ENCODE measurements around the gene METTL16. TPM values are rescaled to one million over a fixed set of nuclear protein-coding genes. Genes with fewer than 3 reads are reported as not detected.

METTL16 gene
- total RNA-seq, 2 donors from 2014 or later: 12.9 to 24.1 TPM

DNA sequence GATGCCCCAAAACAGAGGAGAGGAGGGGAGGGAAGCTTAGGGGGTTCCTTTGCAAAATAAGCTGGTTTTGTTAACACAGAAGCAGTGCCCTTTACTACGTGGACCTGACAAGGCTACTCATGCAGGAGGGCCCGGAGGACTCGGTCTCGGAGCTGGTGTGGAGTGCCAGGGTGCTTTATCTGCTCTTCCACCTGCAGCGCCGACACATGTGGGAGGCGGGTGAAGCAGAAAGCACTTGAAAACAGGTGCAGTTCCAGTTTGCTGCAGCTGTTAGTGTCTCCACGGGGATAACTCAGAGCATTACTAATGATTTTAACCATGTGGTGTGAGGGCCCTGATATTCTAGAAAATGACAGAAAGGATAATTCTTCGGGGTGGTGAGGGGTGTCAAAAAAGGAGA is 75.8 kb downstream of the METTL16 start:
- H3K27me3 ChIP-seq: no peaks in the 10 kb centered on the region
- peaks cover 21% of the 10 kb centered on the region for H3K4me1 ChIP-seq
- peak overlapping the region; percentile 15 to 74 (median 66) for H3K27ac ChIP-seq
- TF ChIP-seq POLR2A (IDR thresholded peaks at IDR 0.05): no peak
- TF ChIP-seq, protein P1, sequence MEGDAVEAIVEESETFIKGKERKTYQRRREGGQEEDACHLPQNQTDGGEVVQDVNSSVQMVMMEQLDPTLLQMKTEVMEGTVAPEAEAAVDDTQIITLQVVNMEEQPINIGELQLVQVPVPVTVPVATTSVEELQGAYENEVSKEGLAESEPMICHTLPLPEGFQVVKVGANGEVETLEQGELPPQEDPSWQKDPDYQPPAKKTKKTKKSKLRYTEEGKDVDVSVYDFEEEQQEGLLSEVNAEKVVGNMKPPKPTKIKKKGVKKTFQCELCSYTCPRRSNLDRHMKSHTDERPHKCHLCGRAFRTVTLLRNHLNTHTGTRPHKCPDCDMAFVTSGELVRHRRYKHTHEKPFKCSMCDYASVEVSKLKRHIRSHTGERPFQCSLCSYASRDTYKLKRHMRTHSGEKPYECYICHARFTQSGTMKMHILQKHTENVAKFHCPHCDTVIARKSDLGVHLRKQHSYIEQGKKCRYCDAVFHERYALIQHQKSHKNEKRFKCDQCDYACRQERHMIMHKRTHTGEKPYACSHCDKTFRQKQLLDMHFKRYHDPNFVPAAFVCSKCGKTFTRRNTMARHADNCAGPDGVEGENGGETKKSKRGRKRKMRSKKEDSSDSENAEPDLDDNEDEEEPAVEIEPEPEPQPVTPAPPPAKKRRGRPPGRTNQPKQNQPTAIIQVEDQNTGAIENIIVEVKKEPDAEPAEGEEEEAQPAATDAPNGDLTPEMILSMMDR (IDR thresholded peaks at IDR 0.05): peak in 1 of 7 experiments; percentile 15
- peak; percentile 69 for ATAC-seq
- 31 to 48% methylated on average over 9 of the region's 9 CpGs for WGBS, 2 donors
- no peaks in the 10 kb centered on the region for H3K9me3 ChIP-seq
- intact Hi-C loops (cut with DNase I): no loop called here
- H3K4me3 ChIP-seq: no peak overlapping the region
- H3K36me3 ChIP-seq (replicated peaks in 1 of 2; ENCODE audit: insufficient read depth in 1 of 2, low read depth in 2 of 2): peaks cover 0 to 3% of the 10 kb centered on the region in 2 donors
- peak; percentile 50 to 84 (median 70) for DNase-seq

DNA sequence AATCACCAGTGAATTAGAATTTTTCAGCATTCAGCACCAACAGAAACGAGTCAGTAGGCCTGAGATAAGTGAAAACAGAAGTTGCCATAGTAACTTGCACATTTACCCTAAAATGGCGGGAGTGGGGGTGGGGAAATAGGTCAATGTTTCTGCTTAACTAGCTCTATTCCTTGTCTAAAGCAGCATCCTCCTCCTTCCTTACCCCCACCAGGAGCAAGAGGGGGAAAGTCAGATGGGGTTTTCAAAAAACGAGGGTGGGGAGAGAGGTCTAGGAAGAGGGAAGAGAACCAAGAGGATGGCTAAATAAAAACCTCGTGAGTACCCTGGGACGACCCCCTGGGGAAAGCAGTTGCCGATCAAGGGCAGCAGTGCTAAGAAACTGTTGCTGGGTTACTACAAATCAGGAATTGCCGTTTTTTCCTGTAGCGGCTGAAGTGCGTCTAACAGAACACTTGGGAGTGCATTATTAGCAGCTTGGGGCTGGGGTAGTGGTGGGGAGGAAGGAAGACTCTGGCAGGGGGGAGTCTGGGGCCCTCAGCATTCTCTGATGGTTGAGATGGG is 76.4 kb downstream of the METTL16 start:
- H3K36me3 ChIP-seq (replicated peaks in 1 of 2; ENCODE audit: insufficient read depth in 1 of 2, low read depth in 2 of 2): peaks cover 0 to 3% of the 10 kb centered on the region in 2 donors
- intact Hi-C loops (cut with DNase I): no loop called here
- H3K4me1 ChIP-seq: peaks cover 21% of the 10 kb centered on the region
- WGBS, 2 donors: 46 to 52% methylated on average over 9 of the region's 9 CpGs
- TF ChIP-seq, protein P1 (IDR thresholded peaks at IDR 0.05): no peak
- no peak for TF ChIP-seq POLR2A (IDR thresholded peaks at IDR 0.05)
- no peaks in the 10 kb centered on the region for H3K27me3 ChIP-seq
- peak; percentile 4 for ATAC-seq
- no peaks in the 10 kb centered on the region for H3K9me3 ChIP-seq
- H3K4me3 ChIP-seq: no peak overlapping the region
- H3K27ac ChIP-seq: peak overlapping the region in 3 of 4 donors; percentile 50 to 74 (median 73)
- DNase-seq: peak in 1 of 4 donors; percentile 40

DNA sequence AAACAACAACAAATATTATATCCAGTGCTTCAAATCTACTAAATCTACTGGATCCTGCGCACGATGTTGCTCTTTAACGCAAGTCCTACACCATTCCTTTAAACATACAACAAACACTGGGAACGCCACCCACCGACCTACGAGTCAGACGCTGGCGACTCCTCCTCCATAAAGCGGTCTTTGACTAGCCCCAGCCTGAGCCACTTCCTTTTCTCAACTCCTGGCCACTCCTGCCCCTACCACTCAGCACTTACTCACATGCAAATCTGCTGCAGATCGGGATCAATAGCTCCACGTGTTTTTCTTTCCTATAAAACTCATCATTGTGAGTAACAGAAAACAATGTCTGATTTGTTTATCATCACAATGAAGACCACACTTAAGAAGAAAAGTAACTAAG is 78.0 kb downstream of the METTL16 start:
- Histone ChIP-seq H3K27me3 (no peaks in the 10 kb centered on the region), H3K4me1 (peaks cover 21% of the 10 kb centered on the region), H3K4me3 (no peak overlapping the region), H3K36me3 (replicated peaks in 1 of 2; ENCODE audit: insufficient read depth in 1 of 2, low read depth in 2 of 2) (peaks cover 0 to 3% of the 10 kb centered on the region in 2 donors), H3K9me3 (no peaks in the 10 kb centered on the region), H3K27ac (no peak overlapping the region)
- intact Hi-C loops (cut with DNase I): no loop called here
- DNase-seq (no peak), ATAC-seq (no peak)
- TF ChIP-seq, protein P1 (IDR thresholded peaks at IDR 0.05): no peak
- TF ChIP-seq POLR2A (IDR thresholded peaks at IDR 0.05): no peak
- 89 to 90% methylated on average over 11 of the region's 11 CpGs for WGBS, 2 donors

DNA sequence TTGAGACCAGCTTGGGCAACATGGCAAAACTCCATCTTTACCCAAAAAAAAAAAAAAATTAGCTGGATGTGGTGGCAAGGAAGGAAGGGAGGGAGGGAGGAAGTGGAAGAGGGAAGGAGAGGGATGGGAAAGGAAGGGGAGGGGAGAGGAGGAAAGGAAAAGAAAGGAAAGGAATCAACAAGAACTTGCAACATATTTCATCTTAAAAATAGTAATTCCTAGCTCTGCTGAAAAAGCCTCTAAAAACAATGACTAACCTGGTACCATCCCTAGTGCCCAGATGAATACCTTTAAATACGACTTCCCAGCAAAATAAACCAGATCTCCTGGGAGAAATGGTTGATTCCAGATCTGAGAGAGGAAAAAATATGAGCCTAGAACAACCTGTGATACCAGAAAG is 83.8 kb downstream of the METTL16 start:
- no peaks in the 10 kb centered on the region for H3K9me3 ChIP-seq
- DNase-seq (no peak), ATAC-seq (no peak)
- H3K36me3 ChIP-seq (replicated peaks in 1 of 2; ENCODE audit: insufficient read depth in 1 of 2, low read depth in 2 of 2): no peaks in the 10 kb centered on the region
- TF ChIP-seq, protein P1 (IDR thresholded peaks at IDR 0.05): no peak
- no peak for TF ChIP-seq POLR2A (IDR thresholded peaks at IDR 0.05)
- H3K4me1 ChIP-seq: no peaks in the 10 kb centered on the region
- no peaks in the 10 kb centered on the region for H3K27me3 ChIP-seq
- no peak overlapping the region for H3K27ac ChIP-seq
- intact Hi-C loops (cut with DNase I): no loop called here
- WGBS, 2 donors: 94 to 100% methylated on average over 1 of the region's 1 CpG
- H3K4me3 ChIP-seq: no peak overlapping the region

DNA sequence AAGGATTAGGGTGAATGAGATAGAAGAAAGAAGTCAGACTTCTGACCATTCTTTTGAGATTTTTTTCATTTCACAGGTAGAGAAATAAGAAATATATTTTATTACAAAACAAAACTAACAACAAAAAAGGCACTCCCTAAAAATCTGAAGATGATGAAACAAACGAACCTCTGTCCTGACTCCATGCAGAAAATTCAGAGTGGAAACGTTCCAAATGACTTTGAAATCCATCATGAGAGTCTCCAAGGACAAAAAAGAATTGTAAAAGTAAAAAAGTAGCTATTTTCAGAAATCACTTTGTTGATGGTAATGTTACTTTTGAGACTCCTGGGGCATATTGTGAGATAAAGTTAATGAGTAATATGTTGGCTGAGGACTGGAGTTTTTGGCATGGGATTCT is 84.5 kb downstream of the METTL16 start:
- WGBS, 2 donors: 29 to 30% methylated on average over 2 of the region's 2 CpGs
- Histone ChIP-seq H3K4me3 (no peak overlapping the region), H3K27me3 (no peaks in the 10 kb centered on the region), H3K4me1 (no peaks in the 10 kb centered on the region), H3K36me3 (replicated peaks in 1 of 2; ENCODE audit: insufficient read depth in 1 of 2, low read depth in 2 of 2) (no peaks in the 10 kb centered on the region), H3K27ac (no peak overlapping the region), H3K9me3 (no peaks in the 10 kb centered on the region)
- TF ChIP-seq POLR2A (IDR thresholded peaks at IDR 0.05): no peak
- TF ChIP-seq, protein P1 (IDR thresholded peaks at IDR 0.05): no peak
- intact Hi-C loops (cut with DNase I): no loop called here
- DNase-seq: no peak
- no peak for ATAC-seq
